ENCODE measurements around the gene SF3B6. TPM values are rescaled to one million over a fixed set of nuclear protein-coding genes. Genes with fewer than 3 reads are reported as not detected.
"Not testable (repeated sequence)": the region's sequence is repeated elsewhere in the genome, so short reads cannot be mapped to it uniquely, and the experiment has no call there.

Gene SF3B6
- total and polyA plus RNA-seq, 9 donors = 80.5 to 131 (median 90.6) TPM

- no CpG with 5 or more reads among the region's 2 CpGs for WGBS (ENCODE audit: insufficient coverage)
- Histone ChIP-seq H3K36me3 (ENCODE audit: control insufficient read depth, insufficient read depth, low read length) (peaks cover 4% of the 10 kb centered on the region), H3K4me1 (ENCODE audit: control insufficient read depth, insufficient read depth, low read length) (no peaks in the 10 kb centered on the region), H3K27me3 (ENCODE audit: control insufficient read depth, insufficient read depth, low read length) (no peaks in the 10 kb centered on the region), H3K27ac (ENCODE audit: low read length) (no peak overlapping the region), H3K9me3 (replicated peaks; ENCODE audit: control insufficient read depth, low read depth, low read length) (no peaks in the 10 kb centered on the region), H3K4me3 (ENCODE audit: low read length) (no peak overlapping the region)
- no peak for DNase-seq
These were observed 25.9 kb upstream of the SF3B6 start for GRCh38 chr2:24101992-24102391.

GRCh38 chr2:24100732-24101131 lies 24.6 kb upstream of the SF3B6 start:
- H3K4me3 ChIP-seq (ENCODE audit: low read length); H3K4me1 ChIP-seq (ENCODE audit: control insufficient read depth, insufficient read depth, low read length): not testable (repeated sequence)
- WGBS (ENCODE audit: insufficient coverage) = no CpG with 5 or more reads among the region's 2 CpGs

GRCh38 chr2:24095171-24095677 lies 19.1 kb upstream of the SF3B6 start:
- not testable (repeated sequence) for H3K4me3 ChIP-seq (ENCODE audit: low read length); H3K4me1 ChIP-seq (ENCODE audit: control insufficient read depth, insufficient read depth, low read length); H3K27me3 ChIP-seq (ENCODE audit: control insufficient read depth, insufficient read depth, low read length); H3K9me3 ChIP-seq (replicated peaks; ENCODE audit: control insufficient read depth, low read depth, low read length); DNase-seq; H3K27ac ChIP-seq (ENCODE audit: low read length)
- peaks cover 14% of the 10 kb centered on the region for H3K36me3 ChIP-seq (ENCODE audit: control insufficient read depth, insufficient read depth, low read length)
- WGBS (ENCODE audit: insufficient coverage) = 76% methylated on average over 17 of the region's 17 CpGs

More at GRCh38 chr2:24100732-24101131, 24.6 kb upstream of the SF3B6 start:
- not testable (repeated sequence) for DNase-seq; H3K9me3 ChIP-seq (replicated peaks; ENCODE audit: control insufficient read depth, low read depth, low read length); H3K27ac ChIP-seq (ENCODE audit: low read length); H3K27me3 ChIP-seq (ENCODE audit: control insufficient read depth, insufficient read depth, low read length); H3K36me3 ChIP-seq (ENCODE audit: control insufficient read depth, insufficient read depth, low read length)

GRCh38 chr2:24093270-24093669 lies 17.1 kb upstream of the SF3B6 start:
- H3K27ac ChIP-seq (ENCODE audit: low read length); H3K4me3 ChIP-seq (ENCODE audit: low read length); DNase-seq; H3K4me1 ChIP-seq (ENCODE audit: control insufficient read depth, insufficient read depth, low read length); H3K27me3 ChIP-seq (ENCODE audit: control insufficient read depth, insufficient read depth, low read length); H3K9me3 ChIP-seq (replicated peaks; ENCODE audit: control insufficient read depth, low read depth, low read length): not testable (repeated sequence)
- WGBS (ENCODE audit: insufficient coverage) = no CpG with 5 or more reads among the region's 5 CpGs
- peaks cover 14% of the 10 kb centered on the region for H3K36me3 ChIP-seq (ENCODE audit: control insufficient read depth, insufficient read depth, low read length)

GRCh38 chr2:24088821-24089359 lies 12.8 kb upstream of the SF3B6 start:
- no peak for DNase-seq
- no peaks in the 10 kb centered on the region for H3K27me3 ChIP-seq (ENCODE audit: control insufficient read depth, insufficient read depth, low read length)
- WGBS (ENCODE audit: insufficient coverage) = 100% methylated on average over 1 of the region's 2 CpGs
- H3K4me3 ChIP-seq (ENCODE audit: low read length) = no peak overlapping the region
- peaks cover 8% of the 10 kb centered on the region for H3K4me1 ChIP-seq (ENCODE audit: control insufficient read depth, insufficient read depth, low read length)
- no peak overlapping the region for H3K27ac ChIP-seq (ENCODE audit: low read length)
- no peaks in the 10 kb centered on the region for H3K36me3 ChIP-seq (ENCODE audit: control insufficient read depth, insufficient read depth, low read length)
- H3K9me3 ChIP-seq (replicated peaks; ENCODE audit: control insufficient read depth, low read depth, low read length) = no peaks in the 10 kb centered on the region

- no peak overlapping the region for H3K4me3 ChIP-seq (ENCODE audit: low read length)
- no CpG with 5 or more reads among the region's 3 CpGs for WGBS (ENCODE audit: insufficient coverage)
- no peak overlapping the region for H3K27ac ChIP-seq (ENCODE audit: low read length)
- DNase-seq = no peak
- H3K36me3 ChIP-seq (ENCODE audit: control insufficient read depth, insufficient read depth, low read length) = peaks cover 11% of the 10 kb centered on the region
- H3K4me1 ChIP-seq (ENCODE audit: control insufficient read depth, insufficient read depth, low read length) = peaks cover 20% of the 10 kb centered on the region
- no peaks in the 10 kb centered on the region for H3K27me3 ChIP-seq (ENCODE audit: control insufficient read depth, insufficient read depth, low read length)
- no peaks in the 10 kb centered on the region for H3K9me3 ChIP-seq (replicated peaks; ENCODE audit: control insufficient read depth, low read depth, low read length)
These were observed 10.9 kb upstream of the SF3B6 start for GRCh38 chr2:24087032-24087431.

- Histone ChIP-seq H3K4me1 (ENCODE audit: control insufficient read depth, insufficient read depth, low read length) (peaks cover 24% of the 10 kb centered on the region), H3K27ac (ENCODE audit: low read length) (no peak overlapping the region), H3K9me3 (replicated peaks; ENCODE audit: control insufficient read depth, low read depth, low read length) (no peaks in the 10 kb centered on the region), H3K27me3 (ENCODE audit: control insufficient read depth, insufficient read depth, low read length) (no peaks in the 10 kb centered on the region), H3K4me3 (ENCODE audit: low read length) (no peak overlapping the region), H3K36me3 (ENCODE audit: control insufficient read depth, insufficient read depth, low read length) (peaks cover 14% of the 10 kb centered on the region)
- no peak for DNase-seq
- no CpG with 5 or more reads among the region's 1 CpG for WGBS (ENCODE audit: insufficient coverage)
These were observed 10.1 kb upstream of the SF3B6 start for GRCh38 chr2:24086241-24086640.

GRCh38 chr2:24085200-24085489 lies 9.0 kb upstream of the SF3B6 start:
- Histone ChIP-seq H3K27ac (ENCODE audit: low read length) (peak overlapping the region; percentile 94), H3K4me3 (ENCODE audit: low read length) (peak overlapping the region; percentile 61), H3K9me3 (replicated peaks; ENCODE audit: control insufficient read depth, low read depth, low read length) (no peaks in the 10 kb centered on the region), H3K27me3 (ENCODE audit: control insufficient read depth, insufficient read depth, low read length) (no peaks in the 10 kb centered on the region), H3K4me1 (ENCODE audit: control insufficient read depth, insufficient read depth, low read length) (peaks cover 30% of the 10 kb centered on the region), H3K36me3 (ENCODE audit: control insufficient read depth, insufficient read depth, low read length) (peaks cover 22% of the 10 kb centered on the region)
- DNase-seq = no peak
- WGBS (ENCODE audit: insufficient coverage) = 15% methylated on average over 10 of the region's 11 CpGs

- DNase-seq = peak; percentile 96
- Histone ChIP-seq H3K27me3 (ENCODE audit: control insufficient read depth, insufficient read depth, low read length) (no peaks in the 10 kb centered on the region), H3K27ac (ENCODE audit: low read length) (peak within 1 kb of the TSS; percentile 94), H3K9me3 (replicated peaks; ENCODE audit: control insufficient read depth, low read depth, low read length) (no peaks in the 10 kb centered on the region), H3K4me3 (ENCODE audit: low read length) (peak within 1 kb of the TSS; percentile 61), H3K36me3 (ENCODE audit: control insufficient read depth, insufficient read depth, low read length) (peaks cover 25% of the 10 kb centered on the region), H3K4me1 (ENCODE audit: control insufficient read depth, insufficient read depth, low read length) (peaks cover 31% of the 10 kb centered on the region)
- WGBS (ENCODE audit: insufficient coverage) = under 1% methylated on average over 42 of the region's 44 CpGs
These were observed 8.5 kb upstream of the SF3B6 start, which contains the start of gene TP53I3 for GRCh38 chr2:24084386-24085199. TP53I3 (minus strand) TSS chr2:24084834; CDS start chr2:24084326, 508 bp downstream.

- H3K4me3 ChIP-seq (ENCODE audit: low read length) = peak overlapping the region; percentile 61
- H3K27ac ChIP-seq (ENCODE audit: low read length) = peak overlapping the region; percentile 94
- peaks cover 30% of the 10 kb centered on the region for H3K36me3 ChIP-seq (ENCODE audit: control insufficient read depth, insufficient read depth, low read length)
- peaks cover 31% of the 10 kb centered on the region for H3K4me1 ChIP-seq (ENCODE audit: control insufficient read depth, insufficient read depth, low read length)
- peak; percentile 92 for DNase-seq
- WGBS (ENCODE audit: insufficient coverage) = 3% methylated on average over 23 of the region's 30 CpGs
- H3K27me3 ChIP-seq (ENCODE audit: control insufficient read depth, insufficient read depth, low read length) = no peaks in the 10 kb centered on the region
- H3K9me3 ChIP-seq (replicated peaks; ENCODE audit: control insufficient read depth, low read depth, low read length) = no peaks in the 10 kb centered on the region
These were observed 7.7 kb upstream of the SF3B6 start for GRCh38 chr2:24083567-24084385.
